Measurements from ENCODE around the gene C2CD5. TPM values are rescaled to one million over a fixed set of nuclear protein-coding genes. Genes with fewer than 3 reads are reported as not detected.
"Not testable (repeated sequence)": the region's sequence is repeated elsewhere in the genome, so short reads cannot be mapped to it uniquely, and the experiment has no call there.

Gene C2CD5
- total RNA-seq, 1 experiment from 2014 or later: 14.0 TPM

GRCh38 chr12:22535478-22535877 is 8.9 kb downstream of the C2CD5 start:
- DNase-seq (ENCODE audit: low read depth): no peak

GRCh38 chr12:22535038-22535437 is 9.3 kb downstream of the C2CD5 start:
- no peak for DNase-seq (ENCODE audit: low read depth)

- DNase-seq (ENCODE audit: low read depth): no peak
These were observed 11.2 kb downstream of the C2CD5 start for GRCh38 chr12:22533155-22533554.

GRCh38 chr12:22532317-22532716 is 12.0 kb downstream of the C2CD5 start:
- DNase-seq (ENCODE audit: low read depth): no peak

- no peak for DNase-seq (ENCODE audit: low read depth)
These were observed 13.1 kb downstream of the C2CD5 start for GRCh38 chr12:22531205-22531604.

- DNase-seq (ENCODE audit: low read depth): peak; percentile 16
These were observed 14.9 kb downstream of the C2CD5 start for GRCh38 chr12:22529281-22530060.

GRCh38 chr12:22527999-22528398 is 16.3 kb downstream of the C2CD5 start:
- no peak for DNase-seq (ENCODE audit: low read depth)

GRCh38 chr12:22526836-22527235 is 17.5 kb downstream of the C2CD5 start:
- DNase-seq (ENCODE audit: low read depth): no peak

- no peak for DNase-seq (ENCODE audit: low read depth)
These were observed 18.9 kb downstream of the C2CD5 start for GRCh38 chr12:22525426-22525825.

GRCh38 chr12:22518998-22519397 is 25.3 kb downstream of the C2CD5 start:
- no peak for DNase-seq (ENCODE audit: low read depth)

GRCh38 chr12:22518060-22518719 is 26.2 kb downstream of the C2CD5 start:
- no peak for DNase-seq (ENCODE audit: low read depth)

- DNase-seq (ENCODE audit: low read depth): no peak
These were observed 29.5 kb downstream of the C2CD5 start for GRCh38 chr12:22514875-22515274.

GRCh38 chr12:22505826-22506225 is 38.5 kb downstream of the C2CD5 start:
- no peak for DNase-seq (ENCODE audit: low read depth)

GRCh38 chr12:22500100-22500499 is 44.2 kb downstream of the C2CD5 start:
- DNase-seq (ENCODE audit: low read depth): no peak

- no peak for DNase-seq (ENCODE audit: low read depth)
These were observed 44.9 kb downstream of the C2CD5 start for GRCh38 chr12:22499445-22499844.

GRCh38 chr12:22494319-22494718 is 50.0 kb downstream of the C2CD5 start:
- no peak for DNase-seq (ENCODE audit: low read depth)

- no peak for DNase-seq (ENCODE audit: low read depth)
These were observed 53.3 kb downstream of the C2CD5 start for GRCh38 chr12:22491034-22491433.

GRCh38 chr12:22488478-22488877 is 55.9 kb downstream of the C2CD5 start:
- no peak for DNase-seq (ENCODE audit: low read depth)

GRCh38 chr12:22487683-22488082 is 56.7 kb downstream of the C2CD5 start:
- not testable (repeated sequence) for DNase-seq (ENCODE audit: low read depth)

GRCh38 chr12:22481547-22482104 is 62.7 kb downstream of the C2CD5 start:
- no peak for DNase-seq (ENCODE audit: low read depth)

- not testable (repeated sequence) for DNase-seq (ENCODE audit: low read depth)
These were observed 63.5 kb downstream of the C2CD5 start for GRCh38 chr12:22480814-22481213.

GRCh38 chr12:22480016-22480415 is 64.3 kb downstream of the C2CD5 start:
- no peak for DNase-seq (ENCODE audit: low read depth)

GRCh38 chr12:22477894-22478287 is 66.5 kb downstream of the C2CD5 start:
- DNase-seq (ENCODE audit: low read depth): no peak

All from Daoy (cell line).